ENCODE measurements around the gene COL28A1.

DNA sequence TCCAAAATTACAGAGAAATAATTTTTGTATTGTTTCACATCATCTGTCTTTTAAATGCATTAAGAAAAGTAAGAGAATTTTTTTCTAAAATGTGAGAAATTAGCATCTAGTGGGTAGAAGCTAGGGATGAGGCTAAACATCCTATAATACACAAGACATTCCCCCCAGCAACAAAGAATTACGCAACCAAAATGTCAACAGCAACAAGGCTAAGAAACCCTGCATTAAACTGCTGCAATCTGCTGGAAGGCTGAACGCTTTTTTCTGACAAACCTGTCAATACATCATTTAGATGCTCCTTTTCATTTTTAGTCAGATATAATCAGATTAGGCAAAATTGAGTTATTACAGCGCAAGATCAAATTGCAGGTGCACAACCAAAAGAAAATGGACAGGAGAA lies 191.1 kb downstream of the COL28A1 start:
- TF ChIP-seq FOXP2 (optimal IDR thresholded peaks at IDR 0.05; ENCODE audit: borderline replicate concordance, extremely low read depth, extremely low read length, insufficient read depth) = no peak
- TF ChIP-seq POLR2AphosphoS5 (IDR thresholded peaks at IDR 0.05; ENCODE audit: low read depth, low read length) = no peak

All from PFSK-1 (cell line).